MCF 10A (cell line): ENCODE data around the gene AKAP13. TPM values are rescaled to one million over a fixed set of nuclear protein-coding genes. Genes with fewer than 3 reads are reported as not detected.

Source experiments
- BruUV-seq: library from RNA; stranded (reverse); fragments of 400-500 nt; replicated peaks from 2 replicates; lab custom pipeline; 2021; lab: Mats Ljungman, UMichigan
- CTCF ChIA-PET: fragments of 300-600 bp; sonication (Branson Sonifier 250); formaldehyde crosslinking; extraction: SDS; loops from one replicate; lab custom pipeline; 2021; ENCODE audit warnings: antibody characterized with exemption, inconsistent platforms; lab: Yijun Ruan, JAX
- POLR2A ChIA-PET: fragments of 300-600, 350-650 bp; sonication (Branson Sonifier 250); formaldehyde crosslinking; extraction: SDS; loops from one replicate; lab custom pipeline; 2020; ENCODE audit warnings: antibody characterized with exemption, inconsistent platforms; lab: Yijun Ruan, JAX
- DNase-seq: peaks from one replicate; pipeline ENCODE4 v3.0.0-alpha.2; 2018; ENCODE audit not compliant: unreplicated experiment
- H3K27ac Mint-ChIP-seq: one replicate; pipeline ENCODE4 v1.8.0; 2022; ENCODE audit warnings: mild to moderate bottlenecking, low read depth, mixed read lengths; ENCODE audit not compliant: unreplicated experiment
- H3K27me3 Mint-ChIP-seq: one replicate; pipeline ENCODE4 v1.8.0; 2022; ENCODE audit warnings: mixed read lengths; ENCODE audit not compliant: insufficient read depth, unreplicated experiment
- H3K36me3 Mint-ChIP-seq: one replicate; pipeline ENCODE4 v1.8.0; 2022; ENCODE audit warnings: mild to moderate bottlenecking, moderate library complexity, mixed read lengths; ENCODE audit not compliant: insufficient read depth, unreplicated experiment
- H3K4me1 Mint-ChIP-seq: one replicate; pipeline ENCODE4 v1.8.0; 2022; ENCODE audit warnings: mixed read lengths; ENCODE audit not compliant: insufficient read depth, unreplicated experiment
- H3K4me3 Mint-ChIP-seq: one replicate; pipeline ENCODE4 v1.8.0; 2022; ENCODE audit warnings: mild to moderate bottlenecking, moderate library complexity, mixed read lengths; ENCODE audit not compliant: unreplicated experiment
- H3K9me3 Mint-ChIP-seq: one replicate; pipeline ENCODE4 v1.8.0; 2022; ENCODE audit warnings: mixed read lengths; ENCODE audit not compliant: unreplicated experiment
- intact Hi-C: fragments of 100-400 bp; cut with micrococcal nuclease; formaldehyde crosslinking; loops from 2 replicates; pipeline ENCODE4 v1.14.1; 2022
- total RNA-seq: library from RNA; stranded (reverse); gene quantifications from 2 replicates; pipeline ENCODE4 v1.2.3, GENCODE V29; 2022
- TF ChIP-seq, protein P1 (sequence below): fragments of 200-600 bp; IDR thresholded peaks from one replicate; pipeline ENCODE4 v1.8.0; 2022; ENCODE audit warnings: antibody characterized with exemption, mild to moderate bottlenecking; ENCODE audit not compliant: unreplicated experiment

Gene AKAP13
- total RNA-seq, 1 experiment from 2014 or later, result 65.7 TPM

DNA sequence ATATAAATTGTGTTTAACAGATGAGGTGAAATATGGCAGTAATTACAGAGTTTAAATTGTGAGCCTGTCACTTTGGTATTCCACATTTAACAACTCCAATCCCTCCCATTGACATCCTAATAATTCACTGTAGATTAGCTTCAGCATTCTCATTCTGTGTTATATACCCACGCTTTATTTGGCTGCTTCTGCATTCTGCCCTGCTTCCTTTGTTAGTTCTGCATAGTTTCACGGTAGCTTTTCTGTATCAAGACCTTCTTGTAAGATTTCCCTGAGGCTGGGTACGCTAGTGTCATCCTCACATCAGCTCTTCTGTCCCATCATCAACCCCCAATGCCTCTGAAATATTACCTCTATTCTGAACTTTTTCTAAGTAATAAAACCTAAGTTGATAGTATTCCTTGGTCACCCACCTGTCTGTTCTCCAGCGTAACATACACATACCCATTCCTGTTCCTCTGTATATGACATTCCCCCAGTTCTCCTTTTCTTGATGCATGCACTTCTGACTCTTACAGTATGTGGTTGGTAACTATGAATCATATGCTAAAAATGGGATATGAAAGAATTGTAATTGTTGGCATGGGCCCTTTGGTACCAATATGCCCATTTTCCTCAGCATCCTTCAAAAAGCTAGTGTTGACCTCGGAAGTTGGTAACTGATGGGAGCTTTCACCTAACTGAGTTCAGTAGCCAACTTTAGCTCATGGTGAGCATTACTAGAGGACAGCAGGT lies 243.1 kb downstream of the AKAP13 start:
- no peak for DNase-seq

DNA sequence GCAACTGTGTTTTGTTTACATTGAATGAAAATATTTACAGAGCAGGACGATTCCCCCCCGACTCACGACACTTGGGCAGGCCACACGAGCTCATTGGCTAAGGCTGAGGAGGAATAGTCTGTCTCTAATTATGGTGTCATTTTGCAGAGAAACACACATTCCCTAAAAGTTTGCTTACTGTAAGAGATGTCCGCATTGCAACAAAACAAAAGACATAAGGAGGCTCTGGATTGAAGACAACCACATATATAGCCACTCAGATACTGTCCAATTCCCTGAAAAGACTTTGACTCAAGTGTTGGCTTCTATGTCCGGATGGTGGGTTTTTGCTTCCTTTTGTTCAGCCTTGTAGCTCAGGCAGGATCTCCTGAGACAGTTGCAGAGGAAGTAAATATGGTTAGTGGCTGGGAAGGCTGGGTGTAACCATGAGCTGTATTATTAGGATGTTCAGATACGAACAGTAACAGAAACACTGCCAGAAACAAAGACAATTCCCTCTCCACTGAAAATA lies 243.9 kb downstream of the AKAP13 start:
- Mint-ChIP-seq H3K27ac (no peak overlapping the region), H3K4me3 (no peak overlapping the region), H3K4me1 (peaks cover 17% of the 10 kb centered on the region), H3K36me3 (peaks cover 30% of the 10 kb centered on the region), H3K9me3 (no peaks in the 10 kb centered on the region), H3K27me3 (no peaks in the 10 kb centered on the region)
- no peak for DNase-seq
- POLR2A ChIA-PET, result interaction anchor here (1.3 kb wide), 1 partner anchor 11 kb away, joined by 3 read pairs; no protein-coding TSS in a partner anchor
- CTCF ChIA-PET, result interaction anchor here (0.5 to 1.1 kb wide), 3 partner anchors 10 to 243 kb away, joined by 3 to 4 read pairs (median 3); no protein-coding TSS in a partner anchor
- TF ChIP-seq, protein P1, sequence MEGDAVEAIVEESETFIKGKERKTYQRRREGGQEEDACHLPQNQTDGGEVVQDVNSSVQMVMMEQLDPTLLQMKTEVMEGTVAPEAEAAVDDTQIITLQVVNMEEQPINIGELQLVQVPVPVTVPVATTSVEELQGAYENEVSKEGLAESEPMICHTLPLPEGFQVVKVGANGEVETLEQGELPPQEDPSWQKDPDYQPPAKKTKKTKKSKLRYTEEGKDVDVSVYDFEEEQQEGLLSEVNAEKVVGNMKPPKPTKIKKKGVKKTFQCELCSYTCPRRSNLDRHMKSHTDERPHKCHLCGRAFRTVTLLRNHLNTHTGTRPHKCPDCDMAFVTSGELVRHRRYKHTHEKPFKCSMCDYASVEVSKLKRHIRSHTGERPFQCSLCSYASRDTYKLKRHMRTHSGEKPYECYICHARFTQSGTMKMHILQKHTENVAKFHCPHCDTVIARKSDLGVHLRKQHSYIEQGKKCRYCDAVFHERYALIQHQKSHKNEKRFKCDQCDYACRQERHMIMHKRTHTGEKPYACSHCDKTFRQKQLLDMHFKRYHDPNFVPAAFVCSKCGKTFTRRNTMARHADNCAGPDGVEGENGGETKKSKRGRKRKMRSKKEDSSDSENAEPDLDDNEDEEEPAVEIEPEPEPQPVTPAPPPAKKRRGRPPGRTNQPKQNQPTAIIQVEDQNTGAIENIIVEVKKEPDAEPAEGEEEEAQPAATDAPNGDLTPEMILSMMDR, result no peak
- intact Hi-C loops, result no loop called here
- no TSS peak for BruUV-seq

More for the DNA sequence above, 243.1 kb downstream of the AKAP13 start:
- Mint-ChIP-seq H3K9me3 (no peaks in the 10 kb centered on the region), H3K27me3 (no peaks in the 10 kb centered on the region), H3K27ac (no peak overlapping the region), H3K36me3 (peaks cover 30% of the 10 kb centered on the region), H3K4me3 (no peak overlapping the region), H3K4me1 (peaks cover 17% of the 10 kb centered on the region)
- intact Hi-C loops, result no loop called here
- no TSS peak for BruUV-seq
- TF ChIP-seq, protein P1, result no peak
- ChIA-PET CTCF (interaction anchor here (0.5 to 0.8 kb wide), 2 partner anchors 11 to 242 kb away, joined by 3 to 4 read pairs; no protein-coding TSS in a partner anchor), POLR2A (interaction anchor here (1.3 kb wide), 1 partner anchor 10 kb away, joined by 3 read pairs; no protein-coding TSS in a partner anchor)

DNA sequence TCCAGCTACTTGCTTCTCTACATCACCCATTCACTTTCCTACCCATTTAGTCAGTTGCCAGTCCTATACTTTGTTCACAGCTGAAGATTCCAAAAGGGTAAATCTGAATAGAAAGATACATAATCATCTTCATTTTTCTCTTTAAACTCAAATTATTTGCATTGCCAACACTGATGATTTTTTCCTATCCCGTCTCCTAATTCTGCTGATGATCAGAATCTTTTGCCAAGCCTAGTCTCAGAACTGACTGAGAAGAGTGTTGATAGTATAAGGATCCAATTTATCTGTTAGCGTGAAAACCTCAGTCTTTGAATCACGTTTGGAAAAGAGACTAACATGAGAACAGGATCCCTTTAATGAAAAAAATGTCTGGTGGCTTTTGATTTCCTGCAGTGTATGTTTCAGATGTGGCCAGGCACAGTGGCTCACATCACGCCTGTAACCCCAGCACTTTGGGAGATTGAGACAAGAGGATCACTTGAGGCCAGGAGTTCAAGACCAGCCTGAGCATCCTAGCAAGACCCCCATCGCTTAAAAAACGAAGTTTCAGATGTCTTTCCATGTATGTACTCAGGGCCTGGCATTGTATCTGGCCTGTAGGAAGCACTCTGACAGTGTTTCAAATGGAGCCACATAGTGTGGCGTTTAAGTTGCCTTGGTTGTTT lies 244.9 kb downstream of the AKAP13 start:
- peaks cover 17% of the 10 kb centered on the region for H3K4me1 Mint-ChIP-seq
- peaks cover 35% of the 10 kb centered on the region for H3K36me3 Mint-ChIP-seq
- CTCF ChIA-PET, result interaction anchor here (1.1 kb wide), 1 partner anchor 11 kb away, joined by 4 read pairs; no protein-coding TSS in a partner anchor
- H3K27ac Mint-ChIP-seq, result no peak overlapping the region
- H3K4me3 Mint-ChIP-seq, result no peak overlapping the region
- intact Hi-C loops, result no loop called here
- no peaks in the 10 kb centered on the region for H3K27me3 Mint-ChIP-seq
- TF ChIP-seq, protein P1, result no peak
- BruUV-seq, result no TSS peak
- POLR2A ChIA-PET, result no interaction called here
- no peak for DNase-seq
- no peaks in the 10 kb centered on the region for H3K9me3 Mint-ChIP-seq

DNA sequence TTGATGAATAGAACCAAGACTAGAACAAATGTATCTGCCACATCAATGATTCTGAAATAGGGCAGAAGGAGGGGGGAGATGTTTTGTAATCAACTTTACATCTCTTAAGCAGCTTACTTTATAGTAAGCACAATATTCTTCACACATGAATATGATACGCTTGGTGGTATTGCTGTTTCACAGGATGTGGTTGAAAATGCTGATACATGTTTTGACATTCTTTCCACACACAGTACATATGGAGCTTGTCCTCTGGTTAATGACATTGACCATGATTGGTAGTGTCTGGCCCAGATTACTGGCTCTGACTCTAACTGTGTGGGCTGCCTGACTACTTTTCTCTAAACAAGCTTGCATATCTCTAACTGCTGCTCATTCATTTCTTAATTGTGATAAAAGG lies 245.5 kb downstream of the AKAP13 start:
- no peak overlapping the region for H3K4me3 Mint-ChIP-seq

More for the DNA sequence above, 245.5 kb downstream of the AKAP13 start:
- H3K36me3 Mint-ChIP-seq, result peaks cover 38% of the 10 kb centered on the region
- TF ChIP-seq, protein P1, result no peak
- POLR2A ChIA-PET, result no interaction called here
- no peaks in the 10 kb centered on the region for H3K27me3 Mint-ChIP-seq
- BruUV-seq, result no TSS peak
- CTCF ChIA-PET, result no interaction called here
- no peaks in the 10 kb centered on the region for H3K9me3 Mint-ChIP-seq
- intact Hi-C loops, result no loop called here
- DNase-seq, result no peak
- no peak overlapping the region for H3K27ac Mint-ChIP-seq
- H3K4me1 Mint-ChIP-seq, result peaks cover 17% of the 10 kb centered on the region
